ENCODE measurements around the gene KLHL3.

Gene KLHL3

GRCh38 chr5:137737349-137738131, 1.7 kb upstream of the KLHL3 start:
- Histone ChIP-seq H3K27me3 (no peaks in the 10 kb centered on the region), H3K36me3 (no peaks in the 10 kb centered on the region), H3K4me1 (no peaks in the 10 kb centered on the region), H3K9me3 (no peaks in the 10 kb centered on the region), H3K4me3 (ENCODE audit: low read depth, low read length) (no peak overlapping the region)
- no peak for TF ChIP-seq CTCF (IDR thresholded peaks at IDR 0.05; ENCODE audit: low read depth, low read length)
- DNase-seq: no peak

- Histone ChIP-seq H3K4me3 (ENCODE audit: low read depth, low read length) (no peak overlapping the region), H3K36me3 (no peaks in the 10 kb centered on the region)
- no peak for TF ChIP-seq CTCF (IDR thresholded peaks at IDR 0.05; ENCODE audit: low read depth, low read length)
Measured at GRCh38 chr5:137736496-137736895, 607 bp upstream of the KLHL3 start.

GRCh38 chr5:137734962-137735554, 831 bp downstream of the KLHL3 start:
- DNase-seq: peak; percentile 57

More at GRCh38 chr5:137736496-137736895, 607 bp upstream of the KLHL3 start:
- DNase-seq: no peak
- H3K9me3 ChIP-seq: no peaks in the 10 kb centered on the region
- no peaks in the 10 kb centered on the region for H3K4me1 ChIP-seq
- H3K27me3 ChIP-seq: no peaks in the 10 kb centered on the region

GRCh38 chr5:137734331-137734730, 1.6 kb downstream of the KLHL3 start:
- no peaks in the 10 kb centered on the region for H3K9me3 ChIP-seq
- no peaks in the 10 kb centered on the region for H3K27me3 ChIP-seq
- no peaks in the 10 kb centered on the region for H3K4me1 ChIP-seq
- H3K4me3 ChIP-seq (ENCODE audit: low read depth, low read length): peak overlapping the region; percentile 62
- no peaks in the 10 kb centered on the region for H3K36me3 ChIP-seq
- TF ChIP-seq CTCF (IDR thresholded peaks at IDR 0.05; ENCODE audit: low read depth, low read length): no peak
- DNase-seq: no peak

More at GRCh38 chr5:137734962-137735554, 831 bp downstream of the KLHL3 start:
- H3K36me3 ChIP-seq: no peaks in the 10 kb centered on the region
- H3K27me3 ChIP-seq: no peaks in the 10 kb centered on the region
- no peaks in the 10 kb centered on the region for H3K4me1 ChIP-seq
- H3K9me3 ChIP-seq: no peaks in the 10 kb centered on the region
- peak overlapping the region; percentile 62 for H3K4me3 ChIP-seq (ENCODE audit: low read depth, low read length)
- TF ChIP-seq CTCF (IDR thresholded peaks at IDR 0.05; ENCODE audit: low read depth, low read length): no peak

GRCh38 chr5:137733922-137734321, 2.0 kb downstream of the KLHL3 start:
- Histone ChIP-seq H3K36me3 (no peaks in the 10 kb centered on the region), H3K9me3 (no peaks in the 10 kb centered on the region), H3K27me3 (no peaks in the 10 kb centered on the region), H3K4me1 (no peaks in the 10 kb centered on the region), H3K4me3 (ENCODE audit: low read depth, low read length) (no peak overlapping the region)
- no peak for DNase-seq
- TF ChIP-seq CTCF (IDR thresholded peaks at IDR 0.05; ENCODE audit: low read depth, low read length): no peak

- Histone ChIP-seq H3K36me3 (no peaks in the 10 kb centered on the region), H3K4me1 (no peaks in the 10 kb centered on the region), H3K27me3 (no peaks in the 10 kb centered on the region), H3K9me3 (no peaks in the 10 kb centered on the region), H3K4me3 (ENCODE audit: low read depth, low read length) (no peak overlapping the region)
- TF ChIP-seq CTCF (IDR thresholded peaks at IDR 0.05; ENCODE audit: low read depth, low read length): no peak
- no peak for DNase-seq
Measured at GRCh38 chr5:137733006-137733405, 2.9 kb downstream of the KLHL3 start.
